Left forelimb (tissue), 1 donor: ENCODE results near the gene LYL1.

Experiments
- DNase-seq: peaks from one replicate; pipeline ENCODE4 v3.0.0-alpha.2; 2018; ENCODE audit warnings: low spot score

LYL1 gene

DNA sequence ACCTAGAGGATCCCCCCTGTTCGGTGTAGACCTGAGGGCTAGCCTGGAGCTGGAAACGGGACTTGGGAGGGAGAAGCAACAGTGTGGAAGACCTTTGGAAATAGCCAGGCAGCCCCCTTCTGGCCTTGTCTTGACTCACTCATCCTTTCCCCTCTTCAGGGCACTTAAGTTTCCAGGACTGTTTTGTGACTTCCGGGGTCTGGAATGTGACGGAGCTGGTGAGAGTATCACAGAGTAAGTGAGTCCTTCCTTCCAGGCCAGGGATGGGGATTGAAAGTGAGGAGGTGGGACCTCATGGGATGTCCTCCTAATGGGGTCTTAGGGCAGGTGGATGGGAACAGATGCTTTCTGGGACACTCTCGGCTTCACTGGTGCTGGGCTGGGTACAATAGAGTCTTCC is 29.4 kb downstream of the LYL1 start:
- DNase-seq: no peak

GRCh38 chr19:13072188-13072908 is 30.3 kb downstream of the LYL1 start:
- no peak for DNase-seq

DNA sequence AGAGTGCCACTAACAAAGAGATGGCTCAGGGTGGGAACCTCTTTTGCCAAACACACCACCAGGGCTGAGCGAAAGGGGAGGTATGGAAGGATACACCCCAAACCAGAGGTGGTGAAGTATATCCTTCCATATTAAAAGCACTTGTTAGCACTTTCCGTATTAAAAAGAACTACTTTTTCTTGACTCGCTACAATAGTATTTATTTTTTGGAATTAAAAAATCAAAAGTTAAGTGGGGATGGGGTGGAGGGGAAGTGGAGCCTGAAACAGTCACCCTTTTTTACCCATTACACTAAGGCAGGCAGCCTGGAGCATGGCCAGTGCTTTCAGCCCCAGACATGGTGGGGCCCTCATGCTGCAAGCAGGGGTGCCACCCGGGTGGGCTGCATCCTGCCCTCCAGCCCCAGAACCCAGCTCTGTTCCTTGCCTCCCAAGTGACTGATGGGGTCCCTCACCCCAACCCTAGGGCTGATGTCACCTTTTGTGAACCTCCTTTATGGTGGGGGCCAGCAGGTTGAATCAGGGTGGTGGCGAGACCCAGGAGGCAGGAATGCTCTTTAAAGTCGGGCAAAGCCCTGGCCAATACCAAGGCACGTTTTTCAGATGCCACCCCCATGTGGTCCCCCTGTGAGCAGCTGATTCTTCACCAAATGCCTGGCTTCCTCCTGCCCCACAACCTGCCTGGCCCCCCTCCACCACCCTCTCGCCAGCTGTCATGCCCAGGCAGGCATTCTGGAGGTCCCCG is 31.0 kb downstream of the LYL1 start:
- no peak for DNase-seq

GRCh38 chr19:13070425-13071140 is 32.1 kb downstream of the LYL1 start:
- DNase-seq: no peak

- no peak for DNase-seq
Measured at GRCh38 chr19:13069415-13070359, 33.0 kb downstream of the LYL1 start.

DNA sequence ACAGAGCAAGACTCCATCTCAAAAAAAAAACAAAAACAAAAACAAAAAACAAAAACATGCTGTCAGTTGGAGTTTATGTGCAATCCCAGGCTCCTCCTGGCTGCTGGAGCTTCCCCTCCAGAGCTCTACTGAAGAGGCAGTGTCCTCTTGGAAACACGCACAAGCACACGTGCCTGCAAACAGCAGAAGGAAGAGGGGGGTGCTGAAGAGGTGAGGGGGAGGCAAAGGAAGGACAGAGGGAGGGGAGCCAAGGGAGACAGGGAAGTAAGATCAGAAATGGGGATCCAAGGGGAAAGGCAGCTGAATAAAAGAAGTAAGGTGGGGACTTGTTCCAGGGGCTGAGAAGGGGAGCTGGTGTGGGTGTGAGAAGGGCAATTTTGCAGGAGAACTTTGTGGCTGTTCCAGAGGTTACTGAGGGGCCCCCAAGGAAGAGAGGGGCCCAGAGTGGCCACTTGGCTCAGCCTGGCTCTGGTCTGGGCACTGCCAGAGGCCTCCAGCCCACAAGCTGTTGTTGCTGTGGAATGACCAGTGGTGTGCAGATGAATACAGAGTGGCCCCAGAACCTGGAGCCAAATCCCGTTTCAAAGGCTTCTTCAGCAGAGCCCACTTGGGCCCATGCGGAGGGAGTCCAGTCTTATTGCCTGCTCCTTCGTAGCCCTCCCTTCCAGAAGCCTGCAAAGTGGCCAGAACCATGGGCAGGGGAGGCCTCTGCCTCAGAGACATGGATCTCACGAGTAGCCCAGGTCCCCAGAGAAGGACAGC is 34.4 kb downstream of the LYL1 start:
- DNase-seq: no peak

- DNase-seq: no peak
Measured at GRCh38 chr19:13066933-13067807, 35.5 kb downstream of the LYL1 start.

GRCh38 chr19:13066226-13066625 is 36.4 kb downstream of the LYL1 start:
- DNase-seq: no peak

DNA sequence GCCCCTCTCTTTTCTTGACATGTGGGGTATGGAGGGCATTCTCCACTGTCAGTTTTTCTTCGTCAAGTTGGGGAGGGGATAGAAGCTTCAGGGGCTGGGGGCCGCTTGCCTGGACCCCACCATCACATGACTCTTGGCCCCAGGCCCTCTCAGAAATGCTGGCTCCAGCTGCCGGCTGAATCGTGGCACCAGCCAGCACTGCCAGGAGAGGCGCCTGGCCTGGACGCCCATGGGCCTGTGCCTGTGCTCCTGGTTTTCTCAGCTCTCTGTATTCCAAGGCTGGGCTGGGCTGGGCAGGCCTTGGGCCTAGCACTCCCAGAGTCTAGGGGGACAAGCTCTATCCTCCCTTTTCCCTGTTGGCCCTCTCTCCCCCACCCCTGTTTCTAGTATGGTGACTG is 38.6 kb downstream of the LYL1 start:
- no peak for DNase-seq

- no peak for DNase-seq
Measured at GRCh38 chr19:13063461-13064091, 39.1 kb downstream of the LYL1 start.

GRCh38 chr19:13062317-13062716 is 40.3 kb downstream of the LYL1 start:
- DNase-seq: no peak

GRCh38 chr19:13060964-13061927 is 41.4 kb downstream of the LYL1 start:
- DNase-seq: peak; percentile 87

DNA sequence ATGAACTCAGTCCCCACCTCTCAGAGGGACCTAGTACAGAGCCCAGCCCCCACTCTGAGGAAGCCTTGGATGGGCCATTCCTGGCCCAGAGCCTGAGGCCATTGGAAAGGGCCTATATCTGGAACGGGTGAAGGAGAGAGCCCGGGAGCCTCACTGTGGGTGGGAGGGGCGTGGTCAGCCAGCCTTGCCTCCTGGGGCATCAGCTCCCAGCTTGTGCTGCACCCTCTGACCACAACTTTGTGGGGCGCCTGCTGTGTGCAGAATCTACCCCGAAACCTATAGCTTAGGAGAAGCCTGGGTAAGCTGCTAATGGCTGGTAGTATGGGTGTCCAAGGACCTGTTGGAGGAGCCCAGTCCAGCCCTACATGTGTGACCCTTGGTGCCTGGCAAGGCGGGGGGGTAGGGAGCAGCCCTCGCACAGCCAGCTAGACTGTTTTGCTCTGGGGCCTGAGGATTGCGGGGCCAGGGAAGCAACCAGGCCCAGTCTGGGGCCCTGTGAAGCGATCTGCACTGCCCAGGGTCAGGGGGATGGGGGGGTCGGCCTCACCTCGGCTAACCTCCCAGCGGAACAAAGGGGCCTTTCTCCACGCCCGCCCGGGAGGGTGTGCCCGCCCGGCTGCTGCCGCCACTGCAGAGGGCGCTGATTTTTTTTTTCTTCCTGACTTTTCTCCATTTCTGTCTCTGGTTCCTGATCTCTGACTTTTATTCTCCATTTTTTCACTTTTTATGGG is 42.3 kb downstream of the LYL1 start:
- DNase-seq: no peak

- DNase-seq: no peak
Measured at GRCh38 chr19:13058951-13059660, 43.6 kb downstream of the LYL1 start.

GRCh38 chr19:13057744-13058143 is 44.9 kb downstream of the LYL1 start:
- no peak for DNase-seq

- DNase-seq: no peak
Measured at GRCh38 chr19:13057147-13057572, 45.5 kb downstream of the LYL1 start.
